Transverse colon (tissue), 4 donors: ENCODE data around the gene NPAT.

Experiments
- CTCF ChIP-seq, 5 experiments: fragments of 200-600 bp in 3 of 5; fragments of 450-650 bp in 2 of 5; sonication (generic) in 3 of 5; IDR thresholded peaks; 1 replicate in 2 of 5; 2 replicates in 3 of 5; pipeline ENCODE4 v1.5.1; 2016 to 2017; ENCODE audit warnings: antibody characterized with exemption in 5 of 5, inconsistent platforms in 3 of 5, mild to moderate bottlenecking in 2 of 5, moderate library complexity in 1 of 5
- EP300 ChIP-seq: sonication (generic); formaldehyde crosslinking; IDR thresholded peaks from one replicate; pipeline ENCODE4 v1.6.1; 2017; ENCODE audit warnings: antibody characterized with exemption, low read depth
- POLR2A ChIP-seq: fragments of 450-650 bp; IDR thresholded peaks from one replicate; pipeline ENCODE4 v1.6.1; 2016; ENCODE audit warnings: antibody characterized with exemption, mild to moderate bottlenecking, moderate library complexity
- POLR2AphosphoS5 ChIP-seq, 3 donors: sonication (generic); formaldehyde crosslinking; IDR thresholded peaks; one replicate each; pipeline ENCODE4 v1.6.1; 2016; ENCODE audit warnings: antibody characterized with exemption in 3 of 3

GRCh38 chr11:108135845-108136544, 86.4 kb downstream of the NPAT start:
- TF ChIP-seq POLR2A (no peak), EP300 (no peak), CTCF (IDR thresholded peaks at IDR 0.05) (no peak), POLR2AphosphoS5 (IDR thresholded peaks at IDR 0.05) (no peak)
